Adrenal gland (tissue), 5 donors: Measurements from ENCODE around the gene HES7.

Experiments used
- CTCF ChIP-seq, 6 experiments: fragments of 450-650 bp in 4 of 6; fragments of 200-600 bp in 2 of 6; sonication (generic) in 1 of 6; IDR thresholded peaks; 1 replicate in 5 of 6; 2 replicates in 1 of 6; pipeline versions ENCODE4 v1.5.1 to v1.8.0; 2016 to 2021; ENCODE audit warnings: antibody characterized with exemption in 6 of 6, mild to moderate bottlenecking in 2 of 6, moderate library complexity in 1 of 6
- POLR2A ChIP-seq, 2 donors: fragments of 450-650 bp; IDR thresholded peaks; one replicate each; pipeline ENCODE4 v1.6.1; 2017; ENCODE audit warnings: antibody characterized with exemption in 2 of 2, mild to moderate bottlenecking in 2 of 2, moderate library complexity in 1 of 2
- donor health status: DM: no; HTN: no; CAD: no.

- no peak for TF ChIP-seq POLR2A (IDR thresholded peaks at IDR 0.05)
- TF ChIP-seq CTCF (IDR thresholded peaks at IDR 0.05) = peak in 2 of 6 experiments; percentile 23 to 31
Measured at GRCh38 chr17:8120520-8121406, 3.1 kb downstream of the HES7 start.
